Caco-2 (cell line): Measurements from ENCODE around the gene VRTN. TPM values are rescaled to one million over a fixed set of nuclear protein-coding genes. Genes with fewer than 3 reads are reported as not detected.

Experiments
- BruUV-seq: library from RNA; stranded (reverse); fragments of 400-500 nt; replicated peaks from 2 replicates; lab custom pipeline; 2021; lab: Mats Ljungman, UMichigan
- CTCF ChIA-PET: fragments of 300-600 bp; sonication (Branson Sonifier 250); formaldehyde crosslinking; loops from one replicate; lab custom pipeline; 2022; ENCODE audit warnings: antibody characterized with exemption; lab: Charles Lee
- POLR2A ChIA-PET: fragments of 300-600 bp; sonication (Branson Sonifier 250); formaldehyde crosslinking; loops from one replicate; lab custom pipeline; 2022; ENCODE audit warnings: antibody characterized with exemption; lab: Charles Lee
- DNase-seq, 2 experiments: peaks; one replicate each; pipeline versions ENCODE4 v3.0.0 to v3.0.0-alpha.2; 2020 to 2022
- H3K27me3 ChIP-seq: replicated peaks from 2 replicates; pipeline ENCODE4 v1.6.0; 2011; ENCODE audit warnings: low read length; ENCODE audit not compliant: control insufficient read depth, insufficient read depth
- H3K36me3 ChIP-seq: 2 replicates; pipeline ENCODE4 v1.5.1; 2011; ENCODE audit warnings: low read length; ENCODE audit not compliant: control insufficient read depth, insufficient read depth
- H3K4me1 ChIP-seq: fragments of 250-450 bp; sonication (Bioruptor Pico); 2 replicates; pipeline ENCODE4 v1.5.1; 2020; ENCODE audit warnings: mild to moderate bottlenecking
- H3K4me3 ChIP-seq: 2 replicates; pipeline ENCODE4 v1.5.1; 2011; ENCODE audit warnings: low read depth, mild to moderate bottlenecking, control low read depth, low read length
- H3K9me3 ChIP-seq: fragments of 250-450 bp; sonication (Bioruptor Pico); 2 replicates; pipeline ENCODE4 v1.5.1; 2020; ENCODE audit warnings: mild to moderate bottlenecking, moderate library complexity
- H3K27ac Mint-ChIP-seq: one replicate; pipeline ENCODE4 v1.8.0; 2022; ENCODE audit warnings: mixed read lengths; ENCODE audit not compliant: unreplicated experiment
- H3K27me3 Mint-ChIP-seq: one replicate; pipeline ENCODE4 v1.8.0; 2022; ENCODE audit warnings: mixed read lengths; ENCODE audit not compliant: insufficient read depth, unreplicated experiment
- H3K36me3 Mint-ChIP-seq: one replicate; pipeline ENCODE4 v1.8.0; 2022; ENCODE audit warnings: mild to moderate bottlenecking, mixed read lengths; ENCODE audit not compliant: insufficient read depth, unreplicated experiment
- H3K4me1 Mint-ChIP-seq: one replicate; pipeline ENCODE4 v1.8.0; 2022; ENCODE audit warnings: low read depth, mixed read lengths; ENCODE audit not compliant: unreplicated experiment
- H3K4me3 Mint-ChIP-seq: one replicate; pipeline ENCODE4 v1.8.0; 2022; ENCODE audit warnings: mild to moderate bottlenecking, moderate library complexity, mixed read lengths; ENCODE audit not compliant: unreplicated experiment
- H3K9me3 Mint-ChIP-seq: one replicate; pipeline ENCODE4 v1.8.0; 2022; ENCODE audit warnings: mixed read lengths; ENCODE audit not compliant: unreplicated experiment
- intact Hi-C: fragments of 100-400 bp; cut with micrococcal nuclease; formaldehyde crosslinking; loops from one replicate; pipeline ENCODE4 v1.10.0; 2022; ENCODE audit not compliant: unreplicated experiment
- total RNA-seq: library from RNA; stranded (reverse); gene quantifications from 2 replicates; pipeline ENCODE4 v1.2.3, GENCODE V29; 2022
- TF ChIP-seq, protein P1 (sequence below), 2 experiments: fragments of 200-600 bp in 1 of 2; IDR thresholded peaks; 1 replicate in 1 of 2; 2 replicates in 1 of 2; pipeline versions ENCODE4 v1.5.1 to v1.8.0; 2011 to 2022; ENCODE audit warnings: antibody characterized with exemption in 1 of 2, control low read depth in 1 of 2, inconsistent platforms in 1 of 2, low read depth in 1 of 2, low read length in 1 of 2, mild to moderate bottlenecking in 1 of 2, moderate library complexity in 1 of 2; ENCODE audit not compliant: insufficient read depth in 1 of 2, severe bottlenecking in 1 of 2, unreplicated experiment in 1 of 2

VRTN gene
- total RNA-seq, 1 experiment from 2014 or later, result 1.7 TPM

DNA sequence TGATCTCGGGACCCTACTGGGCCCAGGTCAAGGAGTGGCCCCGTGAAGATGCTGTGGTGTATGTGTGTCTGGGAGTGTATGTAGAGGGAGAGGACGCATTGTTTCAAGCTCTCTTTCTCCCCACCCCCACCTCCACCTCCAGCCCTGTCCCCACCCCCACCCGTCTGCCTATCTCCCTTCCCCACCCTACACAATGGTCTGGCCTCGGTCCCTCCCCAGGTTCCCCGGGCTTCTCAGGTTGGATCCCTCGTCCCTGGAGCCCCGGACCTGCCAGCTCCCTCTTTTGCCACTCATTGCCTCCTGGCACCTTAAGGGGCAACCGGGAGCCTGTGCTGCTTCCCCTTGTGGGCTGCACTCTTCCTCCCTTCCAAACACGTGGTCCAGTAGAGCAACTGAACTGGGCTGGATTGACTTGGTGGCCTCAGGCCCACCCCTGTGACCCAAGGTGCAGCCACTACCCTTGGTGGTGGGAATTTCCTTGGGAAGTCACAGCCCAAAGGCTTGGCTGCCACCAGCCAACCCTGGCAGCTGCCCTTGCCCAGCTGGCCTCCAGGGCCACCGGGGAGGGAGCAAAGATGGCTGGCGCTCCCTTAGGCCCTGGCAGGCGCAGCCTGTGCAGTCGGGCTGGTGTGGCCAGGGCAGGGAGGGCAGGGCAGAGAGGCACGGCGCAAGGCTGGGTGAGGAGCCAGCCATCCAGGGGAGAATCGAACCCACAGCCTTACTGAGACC, 628 bp downstream of the VRTN start:
- ChIA-PET POLR2A (interaction anchor here (0.8 to 0.9 kb wide), 2 partner anchors 145 to 399 kb away, joined by 3 to 4 read pairs; partner anchors contain the start of genes COQ6, FAM161B, ISCA2 and NPC2), CTCF (interaction anchor here (0.7 to 1.7 kb wide), 5 partner anchors 46 to 152 kb away, joined by 3 to 8 read pairs (median 3); partner anchors contain the start of genes ABCD4 and NPC2)
- H3K27me3 ChIP-seq, result no peaks in the 10 kb centered on the region
- intact Hi-C loops, result loop anchor here (1.0 kb wide), 1 partner anchor 24 kb away; no protein-coding TSS in a partner anchor
- H3K9me3 ChIP-seq, result no peaks in the 10 kb centered on the region
- H3K4me3 ChIP-seq, result no peak overlapping the region; the same call in 1 of the 2 replicates
- no peaks in the 10 kb centered on the region for H3K36me3 Mint-ChIP-seq
- BruUV-seq, result no TSS peak
- H3K4me1 Mint-ChIP-seq, result peaks cover 33% of the 10 kb centered on the region
- peak overlapping the region; percentile 84 for H3K27ac Mint-ChIP-seq
- H3K4me1 ChIP-seq, result peaks cover 50% of the 10 kb centered on the region
- H3K4me3 Mint-ChIP-seq, result peak overlapping the region; percentile 65
- no peaks in the 10 kb centered on the region for H3K27me3 Mint-ChIP-seq
- no peaks in the 10 kb centered on the region for H3K36me3 ChIP-seq
- no peak for DNase-seq
- H3K9me3 Mint-ChIP-seq, result no peaks in the 10 kb centered on the region
- TF ChIP-seq, protein P1, sequence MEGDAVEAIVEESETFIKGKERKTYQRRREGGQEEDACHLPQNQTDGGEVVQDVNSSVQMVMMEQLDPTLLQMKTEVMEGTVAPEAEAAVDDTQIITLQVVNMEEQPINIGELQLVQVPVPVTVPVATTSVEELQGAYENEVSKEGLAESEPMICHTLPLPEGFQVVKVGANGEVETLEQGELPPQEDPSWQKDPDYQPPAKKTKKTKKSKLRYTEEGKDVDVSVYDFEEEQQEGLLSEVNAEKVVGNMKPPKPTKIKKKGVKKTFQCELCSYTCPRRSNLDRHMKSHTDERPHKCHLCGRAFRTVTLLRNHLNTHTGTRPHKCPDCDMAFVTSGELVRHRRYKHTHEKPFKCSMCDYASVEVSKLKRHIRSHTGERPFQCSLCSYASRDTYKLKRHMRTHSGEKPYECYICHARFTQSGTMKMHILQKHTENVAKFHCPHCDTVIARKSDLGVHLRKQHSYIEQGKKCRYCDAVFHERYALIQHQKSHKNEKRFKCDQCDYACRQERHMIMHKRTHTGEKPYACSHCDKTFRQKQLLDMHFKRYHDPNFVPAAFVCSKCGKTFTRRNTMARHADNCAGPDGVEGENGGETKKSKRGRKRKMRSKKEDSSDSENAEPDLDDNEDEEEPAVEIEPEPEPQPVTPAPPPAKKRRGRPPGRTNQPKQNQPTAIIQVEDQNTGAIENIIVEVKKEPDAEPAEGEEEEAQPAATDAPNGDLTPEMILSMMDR (IDR thresholded peaks at IDR 0.05; ENCODE audit: insufficient read depth in 1 of 2, low read depth in 1 of 2, low read length in 1 of 2, severe bottlenecking in 1 of 2, unreplicated experiment in 1 of 2), result no peak

DNA sequence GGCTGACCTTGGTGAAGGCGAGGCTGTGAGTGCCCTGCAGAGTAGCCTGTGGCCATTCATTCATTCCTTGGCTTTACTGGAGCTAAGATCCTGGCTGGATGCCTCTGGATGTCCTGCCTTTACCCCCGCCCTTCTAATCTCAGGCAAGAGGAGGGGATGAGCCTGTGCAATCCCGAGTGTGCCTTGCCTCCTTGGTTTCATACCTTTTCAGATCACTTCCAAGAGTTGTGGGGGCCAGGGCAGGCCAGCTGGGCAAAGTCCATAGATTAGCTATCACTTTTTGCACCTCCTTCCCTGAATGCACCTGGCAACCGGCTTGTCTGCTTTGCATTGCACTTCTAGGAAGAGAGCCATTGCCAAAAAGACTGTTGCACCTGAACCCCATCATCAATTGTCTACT, 1.5 kb downstream of the VRTN start:
- DNase-seq, result peak; percentile 90 to 94
- H3K4me3 ChIP-seq, result peak overlapping the region; percentile 4; the same call in 1 of the 2 replicates

More for the DNA sequence above, 1.5 kb downstream of the VRTN start:
- no peaks in the 10 kb centered on the region for H3K36me3 ChIP-seq
- peak overlapping the region; percentile 84 for H3K27ac Mint-ChIP-seq
- H3K4me1 ChIP-seq, result peaks cover 50% of the 10 kb centered on the region
- ChIA-PET POLR2A (interaction anchor here (0.8 to 1.2 kb wide), 4 partner anchors 24 to 400 kb away, joined by 3 to 5 read pairs (median 4); partner anchors contain the start of genes ABCD4, COQ6, FAM161B and ISCA2), CTCF (interaction anchor here (1.0 to 1.7 kb wide), 3 partner anchors 47 to 151 kb away, joined by 3 to 8 read pairs (median 3); partner anchors contain the start of gene ABCD4)
- H3K9me3 Mint-ChIP-seq, result no peaks in the 10 kb centered on the region
- BruUV-seq, result no TSS peak
- intact Hi-C loops, result loop anchor here (1.0 kb wide), 1 partner anchor 24 kb away; no protein-coding TSS in a partner anchor
- H3K4me1 Mint-ChIP-seq, result peaks cover 33% of the 10 kb centered on the region
- peak overlapping the region; percentile 65 for H3K4me3 Mint-ChIP-seq
- no peaks in the 10 kb centered on the region for H3K36me3 Mint-ChIP-seq
- no peaks in the 10 kb centered on the region for H3K27me3 ChIP-seq
- H3K9me3 ChIP-seq, result no peaks in the 10 kb centered on the region
- no peaks in the 10 kb centered on the region for H3K27me3 Mint-ChIP-seq
- TF ChIP-seq, protein P1 (IDR thresholded peaks at IDR 0.05; ENCODE audit: insufficient read depth in 1 of 2, low read depth in 1 of 2, low read length in 1 of 2, severe bottlenecking in 1 of 2, unreplicated experiment in 1 of 2), result no peak
